LoVo (cell line): ENCODE results near the gene ARHGAP9.

ENCODE experiments used
- DNase-seq: peaks from one replicate; pipeline ENCODE4 v3.0.0-alpha.2; 2016; ENCODE audit warnings: low spot score

ARHGAP9 gene

GRCh38 chr12:57472391-57472790 lies 7.3 kb downstream of the ARHGAP9 start:
- no peak for DNase-seq

- DNase-seq, result no peak
These were observed 8.0 kb downstream of the ARHGAP9 start for GRCh38 chr12:57471661-57472060.

- DNase-seq, result no peak
These were observed 8.6 kb downstream of the ARHGAP9 start for GRCh38 chr12:57470970-57471656.

- DNase-seq, result no peak
These were observed 9.2 kb downstream of the ARHGAP9 start for GRCh38 chr12:57470286-57470969.

- DNase-seq, result no peak
These were observed 10.1 kb downstream of the ARHGAP9 start for GRCh38 chr12:57469296-57470164.

- DNase-seq, result no peak
These were observed 11.8 kb downstream of the ARHGAP9 start for GRCh38 chr12:57467915-57468314.

GRCh38 chr12:57467212-57467874 lies 12.3 kb downstream of the ARHGAP9 start:
- DNase-seq, result no peak

- DNase-seq, result no peak
These were observed 13.7 kb downstream of the ARHGAP9 start for GRCh38 chr12:57465747-57466505.

GRCh38 chr12:57465030-57465746 lies 14.5 kb downstream of the ARHGAP9 start:
- DNase-seq, result no peak

- DNase-seq, result no peak
These were observed 15.1 kb downstream of the ARHGAP9 start for GRCh38 chr12:57464569-57464968.

- DNase-seq, result no peak
These were observed 16.8 kb downstream of the ARHGAP9 start for GRCh38 chr12:57462912-57463253.

- DNase-seq, result peak; percentile 95
These were observed 17.3 kb downstream of the ARHGAP9 start for GRCh38 chr12:57462251-57462911.

GRCh38 chr12:57461917-57462250 lies 17.8 kb downstream of the ARHGAP9 start:
- DNase-seq, result peak; percentile 15

- DNase-seq, result peak; percentile 46
These were observed 18.3 kb downstream of the ARHGAP9 start for GRCh38 chr12:57461276-57461916.

GRCh38 chr12:57460841-57461275 lies 18.8 kb downstream of the ARHGAP9 start:
- no peak for DNase-seq

GRCh38 chr12:57460468-57460784 lies 19.2 kb downstream of the ARHGAP9 start:
- DNase-seq, result no peak

GRCh38 chr12:57459750-57460467 lies 19.8 kb downstream of the ARHGAP9 start, which contains the start of gene GLI1:
Gene GLI1, plus strand, starts transcription at chr12:57459785. Its CDS starts 3,907 bp downstream, at chr12:57463692.
- no peak for DNase-seq

GRCh38 chr12:57459055-57459749 lies 20.5 kb downstream of the ARHGAP9 start:
- DNase-seq, result peak; percentile 98

- DNase-seq, result no peak
These were observed 21.0 kb downstream of the ARHGAP9 start for GRCh38 chr12:57458665-57459054.
